GM10266 (cell line): Measurements from ENCODE around the gene CABLES1.

Source experiments
- DNase-seq: peaks from one replicate; pipeline ENCODE4 v3.0.0; 2012; ENCODE audit errors: extremely low spot score
- TF ChIP-seq, protein P1 (sequence below): IDR thresholded peaks from 2 replicates; pipeline ENCODE4 v1.5.1; 2012; ENCODE audit warnings: mild to moderate bottlenecking, low read depth; ENCODE audit not compliant: control insufficient read depth, insufficient read depth; ENCODE audit errors: missing control alignments

Gene CABLES1

DNA sequence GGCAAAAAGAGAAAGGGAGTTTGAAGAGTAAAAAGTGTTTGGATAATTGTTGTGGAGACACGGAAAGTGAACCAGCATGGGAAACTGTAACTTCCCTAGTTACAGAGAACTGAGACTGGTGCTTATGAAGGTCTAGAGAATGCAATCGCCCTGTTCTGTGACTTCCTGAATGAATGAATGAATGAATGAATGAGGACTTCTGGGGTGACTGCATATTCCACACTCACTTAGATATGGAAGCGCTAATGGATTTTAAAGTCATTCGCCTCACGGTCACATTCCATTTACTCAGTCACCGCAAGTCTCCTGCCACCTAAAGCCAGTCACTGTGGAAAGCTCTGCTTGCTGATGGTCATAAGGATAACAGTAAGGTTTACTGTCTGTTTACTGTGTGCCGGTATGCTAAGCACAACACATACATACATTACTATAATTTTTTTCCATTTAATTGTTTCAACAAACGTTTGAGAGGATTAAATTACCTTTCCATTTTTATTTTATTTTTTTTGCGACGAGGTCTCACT lies 138.2 kb downstream of the CABLES1 start:
- TF ChIP-seq, protein P1, sequence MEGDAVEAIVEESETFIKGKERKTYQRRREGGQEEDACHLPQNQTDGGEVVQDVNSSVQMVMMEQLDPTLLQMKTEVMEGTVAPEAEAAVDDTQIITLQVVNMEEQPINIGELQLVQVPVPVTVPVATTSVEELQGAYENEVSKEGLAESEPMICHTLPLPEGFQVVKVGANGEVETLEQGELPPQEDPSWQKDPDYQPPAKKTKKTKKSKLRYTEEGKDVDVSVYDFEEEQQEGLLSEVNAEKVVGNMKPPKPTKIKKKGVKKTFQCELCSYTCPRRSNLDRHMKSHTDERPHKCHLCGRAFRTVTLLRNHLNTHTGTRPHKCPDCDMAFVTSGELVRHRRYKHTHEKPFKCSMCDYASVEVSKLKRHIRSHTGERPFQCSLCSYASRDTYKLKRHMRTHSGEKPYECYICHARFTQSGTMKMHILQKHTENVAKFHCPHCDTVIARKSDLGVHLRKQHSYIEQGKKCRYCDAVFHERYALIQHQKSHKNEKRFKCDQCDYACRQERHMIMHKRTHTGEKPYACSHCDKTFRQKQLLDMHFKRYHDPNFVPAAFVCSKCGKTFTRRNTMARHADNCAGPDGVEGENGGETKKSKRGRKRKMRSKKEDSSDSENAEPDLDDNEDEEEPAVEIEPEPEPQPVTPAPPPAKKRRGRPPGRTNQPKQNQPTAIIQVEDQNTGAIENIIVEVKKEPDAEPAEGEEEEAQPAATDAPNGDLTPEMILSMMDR = no peak
- no peak for DNase-seq

DNA sequence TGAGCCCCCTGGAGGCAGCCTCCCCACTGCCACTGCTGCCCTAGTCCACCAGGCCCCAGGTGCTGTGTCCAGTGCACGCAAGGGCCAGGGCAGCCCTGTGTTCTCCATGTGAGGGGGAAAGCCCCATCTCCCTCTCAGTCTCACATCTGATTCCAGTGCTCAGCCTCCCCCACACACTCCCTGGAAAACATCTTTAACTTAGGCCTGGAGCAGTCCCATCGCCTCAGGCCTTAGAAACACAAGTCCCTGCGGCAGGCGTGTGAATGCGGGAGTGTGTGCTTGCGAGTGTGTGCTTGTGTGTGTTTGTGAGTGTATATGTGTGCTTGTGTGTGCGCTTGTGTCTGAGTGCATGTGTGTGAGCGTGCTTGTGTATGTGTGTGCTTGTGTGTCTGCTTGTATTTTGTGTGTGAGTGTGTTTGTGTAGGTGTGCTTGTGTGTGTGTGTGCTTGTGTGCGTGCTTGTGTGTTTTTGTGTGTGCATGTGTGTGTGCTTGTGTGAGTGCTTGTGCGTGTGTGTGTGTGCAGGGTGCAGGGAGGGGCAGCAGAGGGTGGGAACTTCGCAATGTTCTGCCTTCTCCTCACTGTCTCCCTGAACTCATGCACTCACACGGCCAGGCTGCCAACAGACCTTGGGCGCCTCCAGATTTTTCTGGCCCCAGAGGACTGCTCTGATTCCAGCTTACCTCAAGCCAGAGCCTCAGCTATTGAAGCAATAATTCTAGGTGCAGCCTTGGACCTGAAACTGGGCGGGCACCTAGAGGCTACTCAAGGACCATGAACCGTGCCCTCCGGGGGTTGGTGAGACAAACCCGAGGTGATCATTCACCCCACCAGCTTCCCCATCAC lies 139.6 kb downstream of the CABLES1 start:
- no peak for DNase-seq
- TF ChIP-seq, protein P1 = no peak

DNA sequence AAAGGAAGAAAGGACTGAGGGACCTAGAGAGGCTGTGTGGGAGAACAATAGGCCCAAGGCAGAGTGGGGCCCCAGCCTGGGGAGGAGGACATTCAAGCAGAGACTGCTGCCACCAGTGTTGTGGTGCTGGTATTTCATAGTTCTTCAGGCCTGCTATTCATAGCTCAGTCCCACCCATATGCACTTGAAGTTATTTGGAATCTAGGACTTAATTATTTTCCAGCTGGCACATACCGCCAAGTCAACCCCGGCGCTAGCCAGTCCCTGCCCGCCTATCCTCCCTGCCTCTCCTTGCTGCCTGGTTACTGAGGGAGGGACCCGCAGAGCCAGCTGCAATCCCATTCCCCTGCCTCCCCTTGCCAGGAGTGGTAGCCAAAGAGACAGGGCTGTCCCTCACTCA lies 141.2 kb downstream of the CABLES1 start:
- TF ChIP-seq, protein P1 = no peak
- no peak for DNase-seq

DNA sequence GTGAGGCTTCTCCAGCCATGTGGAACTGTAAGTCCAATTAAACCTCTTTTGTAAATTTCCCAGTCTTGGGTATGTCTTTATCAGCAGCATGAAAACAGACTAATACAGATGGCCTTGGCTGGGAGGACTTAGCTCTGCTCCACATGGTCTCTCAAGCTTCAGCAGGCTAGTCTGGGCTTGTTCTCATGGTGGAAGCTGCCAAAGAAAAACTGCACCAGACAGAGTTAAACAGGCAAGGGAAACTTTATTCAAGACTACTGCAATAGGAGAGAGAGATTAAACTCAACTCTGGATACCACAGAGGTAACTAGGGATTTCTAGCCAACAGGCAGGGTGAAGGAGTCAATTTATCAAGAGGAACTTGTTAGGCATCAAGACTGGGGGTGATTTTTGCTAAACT lies 142.1 kb downstream of the CABLES1 start:
- TF ChIP-seq, protein P1 = no peak
- DNase-seq = no peak

DNA sequence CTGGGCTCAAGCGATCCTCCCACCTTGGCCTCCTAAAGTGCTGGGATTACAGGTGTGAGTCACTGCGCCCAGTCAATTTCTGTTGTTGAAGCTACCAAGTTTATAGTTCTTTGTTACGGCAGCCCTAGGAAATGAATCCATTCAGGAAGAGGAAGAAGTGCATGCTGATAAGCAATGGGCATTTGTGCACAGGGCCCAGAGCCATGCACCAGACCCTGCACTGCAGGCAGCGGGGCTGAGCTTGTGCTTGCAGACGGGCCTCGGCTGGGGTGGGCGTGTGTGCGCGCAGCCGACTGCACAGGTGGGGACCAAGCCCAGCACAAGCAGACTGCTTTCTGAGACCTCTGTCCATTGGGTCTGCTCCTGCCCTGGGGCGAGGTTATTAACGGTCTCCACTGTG lies 144.6 kb downstream of the CABLES1 start:
- DNase-seq = no peak
- TF ChIP-seq, protein P1 = no peak

DNA sequence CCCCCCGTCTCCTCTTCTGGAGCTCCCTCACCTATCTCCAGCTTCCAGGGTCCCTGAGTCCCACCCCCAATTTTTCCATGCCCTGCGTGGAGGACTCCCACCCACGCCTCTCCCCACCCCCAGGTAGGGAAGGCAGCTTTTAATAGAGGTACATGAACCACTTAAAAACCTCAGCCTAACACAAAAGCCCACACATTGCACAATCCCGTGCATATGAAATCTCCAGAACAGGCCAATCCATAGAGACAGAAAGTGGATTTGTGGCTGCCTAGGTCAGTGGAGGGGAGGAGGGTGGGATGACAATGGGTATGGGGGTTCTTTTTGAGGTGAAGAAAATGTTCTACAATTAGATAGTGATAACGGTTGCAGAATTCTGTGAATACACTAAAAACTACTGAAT lies 145.6 kb downstream of the CABLES1 start:
- no peak for DNase-seq
- TF ChIP-seq, protein P1 = no peak
